T-helper 1 cell treated with Interleukin-12 subunit alpha and Interleukin-12 subunit beta and Interleukin-4 antibody, amounts not matched to agents 30 ng/mL and 1 ng/mL, for 36 hours (primary cell): ENCODE data around the gene PCDHGA6. TPM values are rescaled to one million over a fixed set of nuclear protein-coding genes. Genes with fewer than 3 reads are reported as not detected.
"Not testable (repeated sequence)": the region's sequence is repeated elsewhere in the genome, so short reads cannot be mapped to it uniquely, and the experiment has no call there.

Experiments used
- intact Hi-C: fragments of 100-400 bp; cut with micrococcal nuclease; formaldehyde crosslinking; loops from one replicate; pipeline ENCODE4 v1.15.1; 2024
- total RNA-seq: library from RNA; stranded (reverse); gene quantifications from 2 replicates; pipeline ENCODE4 v1.2.3, GENCODE V29; 2022

Gene PCDHGA6
- total RNA-seq: 0.44 and 0.80 TPM in 2 replicates

DNA sequence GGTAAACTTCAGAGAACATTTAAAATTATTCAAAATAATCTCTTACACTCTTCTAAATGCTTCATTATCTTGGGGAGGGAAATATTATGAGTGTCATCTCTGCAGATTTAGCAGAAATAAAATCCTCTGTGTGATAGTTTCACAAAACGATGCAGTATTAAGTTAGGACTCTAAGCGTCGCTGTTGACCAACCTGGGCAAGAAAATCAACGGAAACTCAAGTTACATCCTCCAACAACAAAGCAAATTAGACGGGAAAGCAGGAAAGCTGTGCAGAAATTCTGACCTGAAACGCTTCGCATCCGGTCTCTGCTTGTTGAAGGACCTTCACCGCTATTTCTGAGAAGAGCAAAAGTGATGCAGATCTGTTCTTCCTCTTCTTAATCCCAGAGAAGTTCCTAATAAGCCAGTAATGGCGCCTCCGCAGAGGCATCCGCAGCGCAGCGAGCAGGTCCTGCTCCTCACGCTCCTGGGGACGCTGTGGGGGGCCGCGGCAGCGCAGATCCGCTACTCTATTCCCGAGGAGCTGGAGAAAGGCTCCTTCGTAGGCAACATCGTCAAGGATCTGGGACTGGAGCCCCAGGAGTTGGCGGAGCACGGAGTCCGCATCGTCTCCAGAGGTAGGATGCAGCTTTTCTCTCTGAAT is at the start of gene PCDHGA6:
Gene PCDHGA6, plus strand, starts transcription at position 219 of the 645 bp plus-strand sequence. Its CDS starts 193 bp downstream, at position 412.
- intact Hi-C loops: loop anchor here (5.0 kb wide), 1 partner anchor 46 kb away; no protein-coding TSS in a partner anchor

DNA sequence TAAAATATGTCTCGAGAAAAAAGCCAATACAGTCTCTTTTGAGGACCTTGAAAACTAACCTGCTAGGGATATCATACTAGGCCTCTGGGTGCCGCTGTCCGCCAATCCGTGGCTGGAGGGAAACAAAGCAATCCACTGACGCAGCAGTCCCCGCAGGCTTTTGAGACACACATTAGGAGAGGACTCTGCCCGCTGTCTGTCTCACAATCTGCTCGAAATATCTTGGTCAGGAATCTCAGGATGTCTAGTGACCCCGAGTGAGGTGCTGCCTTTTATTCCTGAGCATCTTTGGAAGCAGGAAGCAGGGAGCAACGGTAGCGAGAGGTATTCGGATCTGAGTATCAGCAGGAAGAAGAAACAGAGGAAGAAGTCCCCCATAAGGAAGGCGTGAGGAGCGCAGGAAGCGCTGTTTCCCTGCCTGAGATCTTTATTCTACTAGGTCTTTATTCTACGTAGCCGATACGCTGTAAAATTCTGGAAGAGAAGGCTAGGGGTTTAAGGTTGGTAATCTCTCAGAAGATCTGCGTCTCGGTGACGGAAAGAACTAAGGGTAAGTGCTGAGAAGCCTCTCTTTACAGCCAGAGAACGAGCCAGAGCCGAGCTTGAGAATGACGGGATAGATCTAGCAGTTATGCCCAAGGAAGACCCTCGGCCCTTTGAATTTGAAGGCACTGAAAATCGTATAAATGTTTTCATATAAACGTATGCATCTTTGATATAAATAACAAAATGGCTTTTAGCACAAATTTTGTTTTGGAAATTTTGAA is 47.4 kb upstream of the PCDHGA6 start:
- intact Hi-C loops: loop anchor here (1.0 to 10.0 kb wide), 6 partner anchors 46 to 1211 kb away; partner anchors contain the start of genes APBB3, PCDHGA6, PCDHGB3 and PURA

DNA sequence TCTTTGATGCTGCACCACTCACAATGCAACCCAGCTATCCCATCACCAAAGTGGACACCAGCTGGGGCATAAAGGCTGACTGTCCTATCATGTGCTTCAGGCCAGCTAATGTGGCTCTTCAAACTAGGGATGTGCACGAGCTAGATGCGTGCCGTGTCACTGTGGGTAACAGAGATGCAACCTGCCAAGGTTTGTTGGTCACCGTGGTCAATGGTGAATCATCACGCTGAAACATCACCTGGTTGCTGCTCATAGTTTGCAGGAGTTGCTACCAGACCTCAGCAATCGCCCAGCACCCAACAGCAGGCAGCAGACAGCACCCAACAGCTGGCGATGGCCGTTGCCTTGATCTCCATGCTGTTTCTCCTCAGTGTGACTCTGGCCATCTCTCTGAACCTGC is 45.5 kb upstream of the PCDHGA6 start:
- intact Hi-C loops: loop anchor here (1.0 to 10.0 kb wide), 4 partner anchors 44 to 1213 kb away; partner anchors contain the start of genes APBB3, PCDHGA6, PCDHGB3 and PURA

DNA sequence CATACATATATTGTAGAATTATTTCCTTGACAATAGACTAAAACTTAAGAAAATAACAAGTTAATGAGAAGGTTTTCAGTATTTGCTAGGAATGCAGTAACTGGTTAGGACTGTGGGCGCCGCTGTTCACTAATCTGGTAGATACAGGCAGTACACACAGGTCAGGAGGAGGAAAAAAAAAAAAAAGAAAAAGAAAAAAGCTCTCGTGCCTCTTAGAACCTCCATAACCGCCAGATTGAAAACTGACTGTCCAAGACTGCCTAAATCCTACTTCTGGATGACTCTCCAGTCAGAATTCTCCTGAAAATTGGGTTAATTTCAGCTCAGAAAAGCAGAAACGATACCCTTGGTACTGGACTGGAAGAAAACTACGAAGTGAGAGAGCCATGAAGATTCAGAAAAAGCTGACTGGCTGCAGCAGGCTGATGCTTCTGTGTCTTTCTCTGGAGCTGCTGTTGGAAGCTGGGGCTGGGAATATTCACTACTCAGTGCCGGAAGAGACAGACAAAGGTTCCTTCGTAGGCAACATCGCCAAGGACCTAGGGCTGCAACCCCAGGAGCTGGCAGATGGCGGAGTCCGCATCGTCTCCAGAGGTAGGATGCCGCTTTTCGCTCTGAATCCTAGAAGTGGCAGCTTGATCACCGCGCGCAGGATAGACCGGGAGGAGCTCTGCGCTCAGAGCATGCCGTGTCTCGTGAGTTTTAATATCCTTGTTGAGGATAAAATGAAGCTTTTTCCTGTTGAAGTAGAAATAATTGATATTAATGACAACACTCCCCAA is 43.2 kb upstream of the PCDHGA6 start, which contains the start of gene PCDHGA1:
Gene PCDHGA1, plus strand, starts transcription at position 216 of the 782 bp plus-strand sequence.
- intact Hi-C loops: no loop called here

DNA sequence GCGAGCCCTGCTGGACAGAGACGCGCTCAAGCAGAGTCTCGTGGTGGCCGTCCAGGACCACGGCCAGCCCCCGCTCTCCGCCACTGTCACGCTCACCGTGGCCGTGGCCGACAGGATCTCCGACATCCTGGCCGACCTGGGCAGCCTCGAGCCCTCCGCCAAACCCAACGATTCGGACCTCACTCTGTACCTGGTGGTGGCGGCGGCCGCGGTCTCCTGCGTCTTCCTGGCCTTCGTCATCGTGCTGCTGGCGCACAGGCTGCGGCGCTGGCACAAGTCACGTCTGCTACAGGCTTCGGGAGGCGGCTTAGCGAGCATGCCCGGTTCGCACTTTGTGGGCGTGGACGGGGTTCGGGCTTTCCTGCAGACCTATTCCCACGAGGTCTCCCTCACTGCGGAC is 41.1 kb upstream of the PCDHGA6 start:
- intact Hi-C loops: not testable (repeated sequence)

DNA sequence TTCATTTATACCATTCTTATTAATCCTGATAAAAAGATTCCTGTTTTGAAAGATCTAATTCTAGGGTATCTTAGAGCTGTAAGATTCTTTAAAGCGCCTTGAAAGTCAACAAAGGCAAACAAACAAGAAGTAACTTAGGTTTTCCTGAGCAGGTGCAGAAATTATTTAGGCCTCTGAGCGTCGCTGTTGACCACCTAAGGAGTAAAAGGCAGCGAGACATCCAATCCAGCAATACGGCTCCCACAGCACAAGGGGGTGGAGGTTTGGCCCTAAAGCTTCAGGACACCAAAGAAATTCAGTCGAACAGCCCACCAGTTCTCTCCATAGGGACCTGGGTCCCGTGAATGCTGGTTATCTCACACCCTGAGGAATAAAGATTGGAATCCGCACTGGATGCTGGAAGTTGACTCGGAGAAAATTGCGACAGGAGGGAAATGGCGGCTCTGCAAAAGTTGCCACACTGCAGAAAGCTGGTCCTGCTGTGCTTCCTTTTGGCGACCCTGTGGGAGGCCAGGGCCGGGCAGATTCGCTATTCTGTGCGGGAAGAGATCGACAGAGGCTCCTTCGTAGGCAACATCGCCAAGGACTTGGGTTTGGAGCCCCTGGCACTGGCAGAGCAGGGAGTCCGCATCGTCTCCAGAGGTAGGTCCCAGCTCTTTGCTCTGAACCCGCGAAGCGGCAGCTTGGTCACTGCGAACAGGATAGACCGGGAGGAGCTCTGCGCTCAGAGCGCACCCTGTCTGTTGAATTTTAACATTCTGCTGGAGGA is 35.0 kb upstream of the PCDHGA6 start, which contains the start of gene PCDHGA2:
Gene PCDHGA2, plus strand, starts transcription at position 223 of the 769 bp plus-strand sequence.
- intact Hi-C loops: no loop called here

DNA sequence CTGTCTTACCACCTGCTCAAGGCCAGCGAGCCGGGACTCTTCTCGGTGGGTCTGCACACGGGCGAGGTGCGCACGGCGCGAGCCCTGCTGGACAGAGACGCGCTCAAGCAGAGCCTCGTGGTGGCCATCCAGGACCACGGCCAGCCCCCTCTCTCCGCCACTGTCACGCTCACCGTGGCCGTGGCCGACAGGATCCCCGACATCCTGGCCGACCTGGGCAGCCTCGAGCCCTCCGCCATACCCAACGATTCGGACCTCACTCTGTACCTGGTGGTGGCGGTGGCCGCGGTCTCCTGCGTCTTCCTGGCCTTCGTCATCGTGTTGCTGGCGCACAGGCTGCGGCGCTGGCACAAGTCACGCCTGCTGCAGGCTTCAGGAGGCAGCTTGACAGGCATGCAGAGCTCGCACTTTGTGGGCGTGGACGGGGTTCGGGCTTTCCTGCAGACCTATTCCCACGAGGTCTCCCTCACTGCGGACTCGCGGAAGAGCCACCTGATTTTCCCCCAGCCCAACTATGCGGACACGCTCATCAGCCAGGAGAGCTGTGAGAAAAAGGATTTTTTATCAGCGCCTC is 32.8 kb upstream of the PCDHGA6 start:
- intact Hi-C loops: loop anchor here (5.0 kb wide), 2 partner anchors 171 to 216 kb away; no protein-coding TSS in a partner anchor

DNA sequence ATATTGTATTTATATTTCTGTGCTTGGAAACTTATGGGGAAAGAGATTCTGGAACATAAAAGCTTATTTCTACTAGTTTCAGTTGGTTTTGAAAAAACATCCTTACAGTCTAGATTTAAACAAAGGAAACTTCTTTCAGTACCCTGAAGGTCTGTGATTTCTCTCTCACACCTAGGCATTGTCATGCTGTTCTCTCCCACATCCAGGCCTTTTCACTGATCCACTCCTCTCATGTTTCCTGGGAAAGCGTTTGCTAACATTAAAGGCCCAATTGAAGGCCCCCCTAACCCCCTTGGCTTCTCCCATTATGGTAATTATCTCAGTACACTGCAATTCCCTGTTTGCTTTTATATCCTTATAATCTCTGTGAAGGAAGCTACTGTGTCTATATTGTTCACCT is 30.9 kb upstream of the PCDHGA6 start:
- intact Hi-C loops: loop anchor here (5.0 kb wide), 2 partner anchors 170 to 215 kb away; no protein-coding TSS in a partner anchor

DNA sequence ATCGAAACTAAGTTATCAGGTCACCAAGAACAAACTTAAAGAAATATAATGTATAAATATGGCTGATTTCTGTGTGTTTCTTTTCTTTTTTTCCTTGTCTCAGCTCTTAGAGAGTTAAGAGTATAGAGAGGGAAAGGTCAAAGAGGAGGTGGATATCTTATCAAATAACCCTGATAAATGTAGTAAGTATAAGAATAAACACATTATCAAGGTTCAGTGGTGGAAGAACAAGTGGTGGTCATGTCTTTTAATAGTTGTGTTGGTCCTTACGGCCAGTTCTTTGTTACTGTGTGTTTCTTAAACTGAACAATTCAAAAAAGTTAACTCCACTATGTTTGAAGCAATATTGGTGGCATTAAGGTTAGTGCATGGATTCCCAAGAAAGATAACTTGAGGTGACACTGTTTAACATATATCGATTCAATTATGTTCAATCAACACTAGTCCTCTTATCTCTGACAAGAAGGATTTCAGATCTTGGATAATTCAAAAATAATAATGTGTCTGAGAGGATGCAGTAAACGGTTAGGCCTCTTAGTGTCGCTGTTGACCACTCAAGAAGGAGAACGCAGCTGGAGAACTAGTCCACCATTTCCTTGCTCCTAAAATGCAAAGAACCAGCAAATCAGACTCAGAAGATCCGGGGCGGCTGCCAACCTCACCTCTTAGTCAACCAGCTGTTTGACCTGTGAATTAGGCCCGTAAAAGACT is 30.3 kb upstream of the PCDHGA6 start, which contains the start of gene PCDHGA3:
Gene PCDHGA3, plus strand, starts transcription at position 588 of the 711 bp plus-strand sequence. CDS start 205 bp downstream, outside the sequence.
- intact Hi-C loops: loop anchor here (5.0 kb wide), 2 partner anchors 169 to 214 kb away; no protein-coding TSS in a partner anchor

DNA sequence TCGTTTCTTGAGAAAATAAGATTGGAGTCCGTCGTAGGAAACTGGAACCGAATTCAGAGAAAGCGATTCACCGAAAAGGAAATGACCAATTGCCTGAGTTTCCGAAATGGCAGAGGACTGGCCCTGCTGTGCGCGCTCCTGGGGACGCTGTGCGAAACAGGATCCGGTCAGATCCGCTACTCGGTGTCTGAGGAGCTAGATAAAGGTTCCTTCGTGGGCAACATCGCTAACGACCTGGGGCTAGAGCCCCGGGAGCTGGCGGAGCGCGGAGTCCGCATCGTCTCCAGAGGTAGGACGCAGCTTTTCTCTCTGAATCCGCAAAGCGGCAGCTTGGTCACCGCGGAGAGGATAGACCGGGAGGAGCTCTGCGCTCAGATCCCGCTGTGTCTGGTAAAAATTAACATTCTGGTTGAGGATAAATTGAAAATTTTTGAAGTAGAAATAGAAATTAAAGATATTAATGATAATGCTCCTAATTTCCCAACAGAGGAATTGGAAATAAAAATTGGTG is 29.7 kb upstream of the PCDHGA6 start:
- intact Hi-C loops: loop anchor here (5.0 kb wide), 2 partner anchors 168 to 213 kb away; no protein-coding TSS in a partner anchor

DNA sequence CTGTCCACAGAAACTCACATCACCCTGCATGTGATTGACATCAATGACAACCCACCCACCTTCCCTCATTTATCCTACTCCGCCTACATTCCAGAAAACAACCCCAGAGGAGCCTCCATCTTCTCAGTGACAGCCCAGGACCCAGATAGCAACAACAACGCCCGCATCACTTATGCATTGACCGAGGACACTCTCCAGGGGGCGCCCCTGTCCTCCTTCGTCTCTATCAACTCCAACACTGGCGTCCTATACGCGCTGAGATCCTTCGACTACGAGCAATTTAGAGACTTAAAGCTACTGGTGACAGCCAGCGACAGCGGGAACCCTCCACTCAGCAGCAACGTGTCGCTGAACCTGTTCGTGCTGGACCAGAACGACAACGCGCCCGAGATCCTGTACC is 28.4 kb upstream of the PCDHGA6 start:
- intact Hi-C loops: no loop called here

DNA sequence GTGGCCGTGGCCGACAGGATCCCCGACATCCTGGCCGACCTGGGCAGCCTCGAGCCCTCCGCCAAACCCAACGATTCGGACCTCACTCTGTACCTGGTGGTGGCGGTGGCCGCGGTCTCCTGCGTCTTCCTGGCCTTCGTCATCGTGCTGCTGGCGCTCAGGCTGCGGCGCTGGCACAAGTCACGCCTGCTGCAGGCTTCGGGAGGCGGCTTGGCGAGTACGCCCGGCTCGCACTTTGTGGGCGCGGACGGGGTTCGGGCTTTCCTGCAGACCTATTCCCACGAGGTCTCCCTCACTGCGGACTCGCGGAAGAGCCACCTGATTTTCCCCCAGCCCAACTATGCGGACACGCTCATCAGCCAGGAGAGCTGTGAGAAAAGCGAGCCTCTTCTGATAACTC is 27.7 kb upstream of the PCDHGA6 start:
- intact Hi-C loops: not testable (repeated sequence)

DNA sequence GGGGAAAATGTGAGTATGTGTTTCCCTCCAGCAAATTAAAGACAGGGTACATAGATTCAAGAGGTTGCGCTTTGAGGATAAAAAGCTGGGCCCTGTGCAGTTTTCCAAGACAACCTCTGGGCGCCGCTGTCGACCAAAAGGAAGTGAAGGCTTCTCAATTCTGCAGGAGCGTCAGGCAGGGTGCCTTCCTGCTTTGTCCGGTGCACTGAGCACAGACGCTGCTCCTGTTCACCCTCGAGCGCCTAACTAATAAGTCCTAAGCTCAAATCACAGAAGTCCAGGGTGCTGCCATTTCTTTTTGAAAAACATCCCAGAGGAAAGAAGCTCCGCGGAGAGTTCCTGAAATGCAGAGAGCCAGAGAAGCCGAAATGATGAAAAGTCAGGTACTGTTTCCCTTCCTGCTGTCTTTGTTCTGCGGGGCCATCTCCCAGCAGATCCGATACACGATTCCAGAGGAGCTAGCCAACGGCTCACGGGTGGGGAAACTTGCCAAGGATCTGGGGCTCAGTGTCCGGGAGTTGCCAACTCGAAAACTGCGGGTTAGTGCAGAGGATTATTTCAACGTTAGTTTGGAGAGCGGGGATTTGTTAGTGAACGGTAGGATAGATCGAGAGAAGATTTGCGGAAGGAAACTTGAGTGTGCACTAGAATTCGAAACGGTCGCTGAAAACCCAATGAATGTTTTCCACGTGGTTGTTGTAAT is 23.6 kb upstream of the PCDHGA6 start, which contains the start of gene PCDHGB1:
Gene PCDHGB1, plus strand, starts transcription at position 183 of the 703 bp plus-strand sequence. Its CDS starts 162 bp downstream, at position 345.
- intact Hi-C loops: no loop called here

DNA sequence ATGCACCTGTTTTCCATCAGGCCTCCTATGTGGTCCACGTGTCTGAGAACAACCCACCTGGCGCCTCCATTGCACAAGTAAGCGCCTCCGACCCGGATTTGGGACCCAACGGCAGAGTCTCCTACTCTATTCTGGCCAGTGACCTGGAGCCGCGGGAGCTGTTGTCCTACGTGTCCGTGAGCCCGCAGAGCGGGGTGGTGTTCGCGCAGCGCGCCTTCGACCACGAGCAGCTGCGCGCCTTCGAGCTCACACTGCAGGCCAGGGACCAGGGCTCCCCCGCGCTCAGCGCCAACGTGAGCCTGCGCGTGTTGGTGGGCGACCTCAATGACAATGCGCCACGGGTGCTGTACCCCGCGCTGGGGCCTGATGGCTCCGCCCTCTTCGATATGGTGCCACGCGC is 22.1 kb upstream of the PCDHGA6 start:
- intact Hi-C loops: no loop called here

DNA sequence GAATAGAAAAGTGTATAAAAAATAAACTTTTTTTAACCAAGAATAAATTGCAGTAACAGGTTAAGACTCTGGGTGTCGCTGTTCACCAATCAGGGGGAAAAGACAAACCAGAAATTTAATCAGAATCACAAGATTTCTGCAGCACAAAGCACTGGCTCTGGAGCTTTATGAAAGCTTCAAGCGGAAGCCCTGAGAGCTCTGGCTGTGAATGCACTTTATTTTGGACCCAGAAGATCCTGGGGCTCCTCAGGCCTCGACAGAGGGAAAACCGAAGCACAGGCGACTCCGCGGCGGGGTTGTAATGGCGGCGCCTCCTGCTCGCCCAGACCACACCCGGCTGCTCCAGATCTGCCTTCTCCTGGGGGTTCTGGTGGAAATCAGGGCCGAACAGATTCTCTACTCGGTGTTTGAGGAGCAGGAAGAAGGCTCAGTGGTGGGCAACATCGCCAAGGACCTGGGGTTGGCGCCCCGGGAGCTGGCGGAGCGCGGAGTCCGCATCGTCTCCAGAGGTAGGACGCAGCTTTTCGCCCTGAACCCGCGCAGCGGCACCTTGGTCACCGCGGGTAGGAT is 18.7 kb upstream of the PCDHGA6 start, which contains the start of gene PCDHGA4:
Gene PCDHGA4, plus strand, starts transcription at position 122 of the 570 bp plus-strand sequence. Its CDS starts 87 bp downstream, at position 209.
- intact Hi-C loops: loop anchor here (1.0 to 5.0 kb wide), 2 partner anchors 35 to 67 kb away; partner anchors contain the start of genes PCDHGA11 and TAF7

DNA sequence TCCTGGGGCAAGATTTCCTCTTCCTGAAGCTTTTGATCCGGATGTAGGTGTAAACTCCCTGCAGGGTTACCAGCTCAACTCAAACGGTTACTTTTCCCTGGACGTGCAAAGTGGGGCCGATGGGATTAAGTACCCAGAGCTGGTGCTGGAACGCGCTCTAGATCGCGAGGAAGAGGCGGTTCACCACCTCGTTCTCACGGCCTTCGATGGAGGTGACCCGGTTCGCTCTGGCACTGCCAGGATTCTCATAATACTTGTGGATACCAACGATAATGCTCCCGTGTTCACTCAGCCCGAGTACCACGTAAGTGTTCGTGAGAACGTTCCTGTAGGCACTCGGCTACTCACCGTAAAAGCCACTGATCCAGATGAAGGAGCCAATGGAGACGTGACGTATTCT is 18.1 kb upstream of the PCDHGA6 start:
- intact Hi-C loops: loop anchor here (5.0 kb wide), 1 partner anchor 67 kb away; the partner anchor contains the start of gene PCDHGA11

DNA sequence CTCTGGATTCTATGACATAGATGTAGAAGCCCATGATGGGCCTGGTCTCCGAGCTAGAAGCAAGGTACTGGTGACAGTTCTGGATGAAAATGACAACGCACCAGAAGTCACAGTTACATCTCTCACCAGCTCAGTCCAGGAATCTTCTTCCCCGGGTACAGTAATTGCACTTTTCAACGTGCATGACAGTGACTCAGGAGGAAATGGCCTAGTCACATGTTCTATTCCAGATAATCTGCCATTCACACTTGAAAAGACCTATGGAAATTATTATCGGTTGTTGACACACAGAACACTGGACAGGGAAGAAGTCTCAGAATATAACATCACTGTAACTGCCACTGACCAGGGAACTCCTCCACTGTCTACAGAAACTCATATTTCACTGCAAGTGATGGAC is 17.6 kb upstream of the PCDHGA6 start:
- intact Hi-C loops: loop anchor here (5.0 kb wide), 1 partner anchor 66 kb away; the partner anchor contains the start of gene PCDHGA11
